GM21576 (cell line): ENCODE results near the gene CACNA1G.
A peak's percentile ranks its signal among the peaks of the same experiment; 100 is the strongest.

Source experiments
- ATAC-seq: cut with Tn5 transposase; IDR thresholded peaks from one replicate; pipeline ENCODE4 v1.9.1; 2021; ENCODE audit warnings: mild to moderate bottlenecking, moderate library complexity; ENCODE audit not compliant: unreplicated experiment

CACNA1G gene

DNA sequence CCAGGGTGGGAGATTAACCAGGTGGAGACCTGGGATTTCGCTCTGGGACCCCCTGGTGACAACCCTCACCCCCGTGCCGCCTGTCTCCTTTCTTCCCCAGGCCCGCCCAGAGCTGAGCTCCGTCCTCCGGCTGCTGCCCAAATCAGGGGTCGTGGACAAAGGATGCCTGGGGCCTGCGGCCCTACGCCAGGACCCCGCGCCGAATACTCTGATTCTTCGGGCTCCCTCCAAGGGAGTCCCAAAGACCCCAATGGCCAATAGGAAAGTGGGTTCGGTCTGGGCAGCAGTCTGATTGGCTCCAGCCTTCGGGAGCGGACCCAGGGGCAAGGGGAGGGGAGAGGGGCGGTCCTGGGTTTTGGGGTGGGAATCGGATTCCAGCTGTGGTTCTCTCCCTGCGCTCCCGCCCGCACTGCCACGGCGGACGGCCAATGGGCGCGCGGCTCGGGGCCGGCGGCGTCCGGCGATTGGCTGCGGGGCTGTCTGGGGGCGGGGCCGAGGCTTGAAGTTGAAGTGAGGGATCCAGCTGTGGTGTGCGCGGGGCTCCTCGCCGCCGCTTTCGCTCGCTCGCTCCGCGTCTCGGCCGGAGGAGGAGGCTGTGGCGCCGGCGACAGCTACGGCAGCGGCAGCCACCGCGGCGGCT lies at the start of gene CACNA1G:
TSS of gene CACNA1G (plus strand) at position 531 of the 640 bp plus-strand sequence. CDS start 745 bp downstream, outside the sequence.
- ATAC-seq = peak; percentile 85

DNA sequence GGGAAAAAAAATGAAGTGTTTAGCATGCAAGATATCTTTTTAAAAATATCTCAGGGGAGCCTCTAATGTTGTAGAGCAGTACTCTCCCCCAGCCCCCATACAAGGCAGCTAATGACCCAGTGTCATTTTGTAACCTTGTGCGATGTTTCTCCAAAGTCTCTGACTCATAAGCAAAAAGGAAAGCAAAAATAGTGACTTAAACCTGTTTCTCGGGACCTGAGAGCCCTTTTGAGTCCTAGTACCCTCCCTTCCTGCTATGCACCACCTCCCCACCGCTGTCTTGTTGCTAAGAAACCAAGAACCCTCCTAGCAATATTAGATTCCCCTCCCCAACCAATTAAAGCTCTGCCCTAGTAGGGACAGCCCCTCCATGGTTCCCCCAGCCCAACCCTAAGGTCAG lies 49.5 kb upstream of the CACNA1G start:
- peak; percentile 78 for ATAC-seq

DNA sequence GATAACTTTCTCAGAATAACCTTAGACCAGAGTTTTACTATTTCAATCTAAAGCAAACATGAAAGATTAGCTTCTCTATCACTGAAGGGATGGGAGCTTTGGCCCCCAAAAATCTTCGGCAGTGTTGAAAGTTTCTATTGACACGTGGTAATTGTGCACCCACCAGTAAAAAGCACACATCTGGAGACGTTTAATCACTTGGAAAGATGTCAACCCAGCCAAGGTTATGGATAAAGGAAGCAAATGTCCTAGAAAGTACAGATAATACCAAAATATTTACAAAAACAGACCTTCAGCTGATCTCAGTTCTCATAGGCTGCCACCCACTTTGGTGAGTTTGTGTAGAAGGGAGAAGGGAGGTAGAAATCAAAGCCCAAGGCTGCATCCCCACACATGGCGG lies 47.0 kb upstream of the CACNA1G start:
- no peak for ATAC-seq

DNA sequence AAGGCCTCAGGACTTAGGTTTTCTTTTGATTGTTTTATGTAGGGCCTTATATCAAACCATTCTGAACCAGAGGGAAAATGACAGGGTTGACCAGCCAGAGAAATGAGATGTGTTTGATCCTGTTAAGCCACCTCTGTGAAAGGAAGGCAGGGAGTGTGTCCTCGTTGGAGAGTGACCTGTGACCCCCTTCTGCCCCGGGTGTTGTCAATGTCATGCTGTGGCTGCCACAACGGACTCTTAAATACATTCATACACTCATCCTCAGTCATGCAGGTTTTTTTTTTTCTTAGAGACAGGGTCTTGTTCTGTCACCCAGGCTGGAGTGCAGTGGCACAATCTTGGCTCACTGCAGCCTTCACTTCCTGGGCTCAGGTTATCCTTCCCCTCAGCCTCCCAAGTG lies 46.1 kb upstream of the CACNA1G start:
- no peak for ATAC-seq

DNA sequence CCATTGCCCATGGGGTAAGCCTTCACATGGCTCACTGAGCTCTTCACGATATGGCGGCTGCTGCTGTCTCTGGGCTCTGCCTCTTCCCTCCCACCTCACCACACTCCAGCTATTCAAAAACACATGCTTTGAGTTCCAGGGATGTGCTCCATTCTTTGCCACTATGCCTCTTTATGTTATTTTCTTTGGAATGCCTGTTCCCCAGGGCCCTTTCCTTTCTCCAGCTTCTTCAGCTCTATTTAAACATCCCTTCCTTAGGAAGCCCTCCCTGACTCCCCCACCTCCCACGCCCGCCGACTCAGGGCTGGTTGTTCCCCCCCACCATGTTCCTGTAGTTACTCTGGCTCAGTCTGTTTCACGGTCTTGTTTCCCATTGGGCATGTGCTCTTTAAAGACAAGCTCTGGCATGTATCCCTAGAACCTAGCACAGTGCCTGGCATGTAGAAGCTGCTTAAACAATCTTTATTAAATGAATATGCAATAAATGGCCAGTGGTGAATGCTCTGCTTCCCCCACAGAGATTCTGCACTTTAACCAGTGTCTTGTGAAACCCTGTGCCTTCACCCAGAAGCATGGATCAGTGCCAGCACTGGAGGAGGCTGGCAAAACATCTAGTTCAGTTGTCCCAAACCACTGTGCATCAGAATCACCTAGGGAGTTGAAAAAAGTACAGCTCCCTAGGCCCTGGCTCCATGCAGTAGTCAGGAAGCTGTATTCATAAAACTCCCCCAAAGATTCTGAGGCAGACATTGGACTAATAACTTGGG lies 45.4 kb upstream of the CACNA1G start:
- ATAC-seq = no peak

DNA sequence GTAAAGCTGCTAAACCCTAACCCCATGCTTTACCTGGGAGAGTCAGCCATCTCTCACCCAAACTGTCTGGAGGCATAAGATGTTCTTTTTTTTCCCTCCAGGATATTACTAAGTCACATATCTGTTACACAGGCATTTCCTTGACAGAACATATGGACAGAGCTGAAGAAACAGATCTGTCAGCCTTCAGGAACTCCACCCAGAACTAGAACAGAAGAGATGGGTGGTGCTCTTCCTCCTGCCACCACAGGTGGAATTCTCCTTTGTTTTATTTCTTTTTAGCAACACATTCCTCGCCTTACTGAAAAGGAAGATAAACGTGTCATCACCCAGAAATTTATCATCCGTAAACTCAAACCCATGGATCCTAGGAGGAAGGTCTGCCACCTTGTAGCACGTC lies 43.5 kb upstream of the CACNA1G start:
- no peak for ATAC-seq

DNA sequence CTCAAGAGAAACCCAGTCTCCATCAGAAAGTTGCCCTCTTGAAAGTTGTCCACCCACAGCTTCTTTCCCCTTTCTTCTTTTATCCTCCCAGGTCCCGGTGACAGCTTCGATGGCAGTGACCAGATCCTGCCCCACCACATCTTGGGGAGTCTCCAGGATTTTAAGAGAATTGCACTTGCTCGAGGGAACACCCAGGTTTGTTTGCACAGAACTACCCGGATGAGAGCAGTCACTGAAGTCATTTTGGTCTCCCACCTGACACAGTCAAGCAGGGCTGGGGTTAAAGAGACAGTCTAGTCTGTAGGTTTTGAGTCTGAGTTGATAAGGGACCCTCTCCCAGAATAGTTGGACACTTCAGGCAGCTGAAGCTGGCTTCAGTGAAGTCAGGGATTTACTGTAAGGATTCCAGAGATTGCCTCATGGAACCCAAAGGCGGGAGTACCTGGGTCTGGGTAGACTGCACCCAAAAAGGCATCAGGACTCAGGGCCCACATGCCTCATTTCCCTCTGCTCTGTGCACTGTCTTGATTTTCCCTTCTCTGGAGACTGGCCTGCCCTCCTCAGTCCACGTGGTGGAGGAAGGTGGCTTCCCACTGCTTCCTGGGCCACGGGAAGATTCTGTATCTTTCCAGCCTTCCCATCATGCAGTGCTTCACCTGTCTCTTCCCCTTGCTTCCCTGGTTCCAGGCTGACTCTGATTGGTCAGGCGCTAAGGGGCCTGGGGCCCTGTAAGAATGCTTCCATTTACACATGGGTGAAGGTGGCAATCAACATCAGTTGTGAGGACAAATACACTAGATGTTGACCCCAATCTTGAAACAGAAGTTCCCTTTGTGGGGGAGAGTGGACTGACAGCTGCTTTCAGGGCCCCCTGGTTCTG lies 42.8 kb upstream of the CACNA1G start:
- ATAC-seq = no peak

DNA sequence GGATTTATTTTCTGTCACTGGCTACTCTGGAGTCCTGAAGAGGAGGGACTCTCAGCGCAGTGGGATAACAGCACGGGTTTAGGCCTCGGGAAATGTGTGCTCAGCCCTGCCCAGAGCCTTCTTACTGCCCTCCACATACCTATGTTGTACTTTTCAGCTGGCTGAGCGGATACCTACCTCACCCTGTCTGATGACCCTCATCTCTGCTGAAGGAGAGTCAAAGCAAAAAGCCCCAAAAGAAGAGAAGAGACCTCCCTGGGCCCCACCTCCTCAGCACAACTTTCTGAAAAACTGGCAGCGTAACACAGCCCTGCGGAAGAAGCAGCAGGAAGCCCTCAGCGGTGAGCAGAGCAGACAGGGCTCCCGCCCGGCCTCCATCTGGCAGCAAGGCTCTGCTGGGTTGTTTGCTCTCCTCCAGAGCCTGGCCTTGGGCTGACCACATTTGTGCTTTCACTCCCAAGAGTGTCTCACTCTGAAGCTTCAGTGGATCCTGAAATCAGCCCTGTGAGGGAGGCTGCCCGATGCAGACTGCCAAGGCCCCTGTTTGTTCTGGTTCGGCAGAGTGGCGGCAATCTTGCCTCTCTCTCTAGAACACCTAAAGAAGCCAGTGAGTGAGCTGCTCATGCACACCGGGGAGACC lies 42.0 kb upstream of the CACNA1G start:
- no peak for ATAC-seq

DNA sequence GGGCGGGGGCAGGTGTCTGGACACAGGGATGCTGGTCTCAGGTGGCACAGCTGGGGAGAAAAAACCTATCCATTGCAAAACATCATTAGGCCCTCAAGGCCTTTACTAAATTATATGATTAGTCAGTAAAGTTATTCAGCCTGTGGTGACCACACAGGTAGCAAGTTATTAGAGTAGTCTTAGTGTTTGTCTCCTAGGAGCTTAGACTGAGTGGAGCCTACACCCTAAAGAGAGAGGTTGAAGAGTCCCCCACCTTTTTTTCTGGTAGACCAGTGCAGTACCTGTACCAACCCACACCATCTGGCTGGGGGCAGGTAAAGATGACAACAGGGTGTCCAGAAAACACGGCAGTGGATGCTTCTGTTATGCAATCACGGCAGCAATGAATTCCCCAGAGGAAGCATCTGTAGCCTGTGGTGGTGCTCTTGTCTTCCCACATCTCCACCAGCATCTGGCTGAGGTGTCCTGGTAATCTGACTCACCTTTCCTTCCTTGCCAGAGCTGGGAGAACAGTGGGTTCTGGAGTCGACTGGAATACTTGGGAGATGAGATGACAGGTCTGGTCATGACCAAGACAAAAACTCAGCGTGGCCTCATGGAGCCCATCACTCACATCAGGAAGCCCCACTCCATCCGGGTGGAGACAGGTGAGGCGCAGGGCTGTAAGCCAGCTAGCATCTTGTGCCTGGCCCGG lies 41.2 kb upstream of the CACNA1G start:
- ATAC-seq = no peak

DNA sequence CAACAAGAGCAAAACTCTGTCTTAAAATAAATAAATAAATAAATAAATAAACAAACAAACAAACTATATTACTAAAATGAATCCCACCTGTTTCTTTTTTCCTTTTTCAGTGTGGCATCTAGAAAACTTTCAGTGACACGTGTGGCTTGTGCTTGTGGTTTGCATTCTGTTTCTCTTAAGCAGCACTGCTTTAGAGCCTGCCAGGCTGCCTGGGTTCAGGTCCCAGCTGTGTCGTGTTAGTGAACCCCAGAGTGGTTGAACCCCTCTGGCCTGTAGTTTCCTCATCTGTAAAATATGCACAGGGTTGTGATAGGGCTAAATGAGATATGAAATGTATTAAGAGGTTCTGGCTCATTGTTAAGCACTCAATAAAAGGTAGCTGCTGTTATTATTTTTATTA lies 40.0 kb upstream of the CACNA1G start:
- no peak for ATAC-seq

DNA sequence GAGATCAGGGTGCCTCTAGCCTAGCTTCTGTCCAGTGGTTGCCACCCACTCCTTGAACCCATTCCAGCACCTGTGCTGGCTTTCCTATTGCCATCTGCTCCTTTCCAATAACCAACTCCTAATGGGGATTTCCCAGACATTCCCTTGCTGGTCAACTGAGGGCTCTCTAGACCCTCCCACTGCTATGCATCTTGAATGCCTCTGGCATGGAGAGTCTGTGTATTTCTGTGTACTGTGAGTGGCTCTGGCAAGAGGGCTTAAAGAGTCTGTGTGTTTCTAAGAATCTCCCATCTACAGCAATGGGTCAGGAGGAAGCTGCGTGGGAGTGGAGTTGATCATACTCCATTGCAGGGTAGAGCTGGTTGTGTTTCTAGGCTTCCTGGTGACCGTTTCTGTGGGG lies 39.0 kb upstream of the CACNA1G start:
- no peak for ATAC-seq

DNA sequence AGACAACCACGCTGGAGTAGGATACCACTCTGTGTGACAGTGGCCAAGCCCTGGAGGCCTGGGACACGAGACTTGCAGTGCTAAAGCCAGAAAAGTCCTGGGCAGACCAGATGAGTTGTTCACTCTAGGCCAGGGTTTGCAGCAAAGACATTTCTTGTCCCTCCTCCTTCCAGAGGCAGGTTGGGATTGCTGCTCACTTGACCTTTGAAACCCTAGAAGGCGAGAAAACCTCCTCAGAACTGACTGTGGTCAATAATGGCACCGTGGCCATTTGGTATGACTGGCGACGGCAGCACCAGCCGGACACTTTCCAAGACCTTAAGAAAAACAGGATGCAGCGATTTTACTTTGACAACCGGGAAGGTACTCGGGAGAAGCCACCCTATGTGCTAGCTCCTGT lies 37.7 kb upstream of the CACNA1G start:
- ATAC-seq = no peak

DNA sequence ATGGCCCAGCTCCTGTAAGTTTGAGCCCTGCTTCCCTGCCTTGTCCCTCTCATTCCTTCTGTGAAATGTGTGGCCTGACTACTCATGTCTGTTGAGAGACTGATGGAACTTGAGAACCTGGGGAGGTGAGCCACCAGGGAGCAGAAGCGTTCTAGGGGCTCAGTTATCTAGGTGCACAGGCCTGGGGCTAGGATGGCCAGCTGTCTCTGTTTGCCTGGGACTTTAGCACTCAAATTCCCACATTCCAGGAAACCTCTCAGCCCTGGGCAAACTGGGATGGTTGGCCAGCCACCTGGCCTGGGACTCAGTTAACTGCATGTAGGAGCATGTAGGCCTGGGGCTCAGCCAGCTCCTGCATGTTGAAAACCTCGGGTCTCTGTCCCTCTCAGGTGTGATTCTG lies 37.3 kb upstream of the CACNA1G start:
- no peak for ATAC-seq

DNA sequence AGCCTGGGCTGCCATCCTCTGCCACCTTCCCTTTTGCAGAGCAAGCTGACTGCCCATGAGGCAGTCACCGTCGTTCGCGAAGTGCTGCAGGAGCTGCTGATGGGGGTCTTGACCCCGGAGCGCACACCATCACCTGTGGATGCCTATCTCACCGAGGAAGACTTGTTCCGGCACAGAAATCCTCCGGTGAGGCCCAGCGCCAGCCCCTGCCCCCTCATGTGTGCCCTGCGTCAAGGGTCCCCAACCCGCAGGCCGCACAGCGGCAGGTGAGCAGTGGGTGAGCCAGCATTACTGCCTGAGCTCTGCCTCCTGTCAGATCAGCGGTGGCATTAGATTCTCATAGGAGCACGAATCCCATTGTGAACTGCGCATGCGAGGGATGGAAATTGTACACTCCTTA lies 35.7 kb upstream of the CACNA1G start:
- no peak for ATAC-seq

DNA sequence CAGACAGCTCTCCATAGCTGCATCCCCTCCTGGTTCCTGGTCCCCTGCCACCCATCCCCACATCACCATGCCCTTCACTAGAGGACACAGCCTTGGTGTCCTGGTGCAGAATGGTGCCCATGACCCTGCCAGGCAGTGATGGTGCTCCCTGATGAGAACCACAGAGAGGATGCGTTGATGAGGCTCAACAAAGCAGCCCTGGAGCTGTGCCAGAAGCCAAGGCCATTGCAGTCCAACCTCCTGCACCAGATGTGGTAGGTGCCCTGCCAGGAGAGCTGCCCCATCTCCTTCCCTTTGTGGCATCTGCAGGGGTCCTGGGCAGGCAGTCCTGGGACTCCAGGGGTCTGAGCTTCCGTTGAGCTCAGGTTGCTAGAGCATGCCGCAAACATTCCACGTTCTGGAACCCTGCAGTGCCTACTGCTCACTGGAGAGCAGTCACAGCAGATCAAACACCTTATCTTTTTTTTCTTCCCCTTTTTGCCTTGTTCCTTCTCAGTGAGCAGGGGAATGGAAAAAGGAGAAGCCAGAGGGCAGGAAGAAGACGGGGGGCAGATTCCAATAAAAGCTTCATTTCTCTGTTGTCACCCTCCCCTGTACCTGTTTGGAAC lies 33.3 kb upstream of the CACNA1G start:
- no peak for ATAC-seq

DNA sequence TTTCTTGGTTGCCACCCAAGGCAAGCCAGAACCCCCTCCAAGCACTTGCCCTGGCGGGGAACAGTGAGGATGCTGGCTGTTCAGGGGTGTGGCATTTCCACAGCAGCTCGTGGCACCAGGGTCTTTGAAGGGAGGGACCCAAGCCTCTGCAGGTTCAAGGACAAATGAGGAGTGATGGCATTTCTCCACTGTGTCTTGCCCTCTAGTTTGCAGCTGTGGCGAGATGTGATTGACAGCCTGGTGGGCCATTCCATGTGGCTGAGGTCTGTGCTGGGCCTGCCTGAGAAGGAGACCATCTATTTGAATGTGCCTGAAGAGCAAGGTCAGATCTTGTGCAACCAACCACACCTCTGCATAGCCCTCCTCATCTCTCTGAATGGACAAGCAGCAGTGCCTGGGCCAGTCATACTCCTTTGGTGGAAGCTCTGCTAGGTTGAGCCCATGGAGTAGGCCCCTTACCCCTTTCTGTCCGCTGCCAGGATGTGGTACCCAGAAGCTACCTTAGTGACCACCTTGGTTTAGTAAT lies 32.5 kb upstream of the CACNA1G start:
- ATAC-seq = no peak

DNA sequence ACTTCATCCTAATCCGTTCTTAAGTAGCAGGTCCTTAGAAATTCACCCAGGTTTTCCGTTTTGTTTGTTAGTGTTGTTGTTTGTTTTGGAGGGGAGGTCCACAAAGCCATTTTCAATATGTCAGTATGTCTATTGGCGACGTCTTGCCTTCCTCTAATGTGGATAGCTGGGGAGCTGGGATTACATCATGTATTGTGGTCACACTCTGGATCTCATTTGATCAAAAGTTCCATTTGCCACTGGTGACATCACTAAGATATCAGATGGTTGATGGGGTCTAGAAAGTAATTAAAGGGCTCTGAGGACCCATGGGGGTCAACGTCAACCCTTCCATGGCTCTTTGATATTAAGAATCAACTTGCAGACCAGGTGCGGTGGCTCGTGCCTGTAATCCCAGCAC lies 30.7 kb upstream of the CACNA1G start:
- no peak for ATAC-seq

DNA sequence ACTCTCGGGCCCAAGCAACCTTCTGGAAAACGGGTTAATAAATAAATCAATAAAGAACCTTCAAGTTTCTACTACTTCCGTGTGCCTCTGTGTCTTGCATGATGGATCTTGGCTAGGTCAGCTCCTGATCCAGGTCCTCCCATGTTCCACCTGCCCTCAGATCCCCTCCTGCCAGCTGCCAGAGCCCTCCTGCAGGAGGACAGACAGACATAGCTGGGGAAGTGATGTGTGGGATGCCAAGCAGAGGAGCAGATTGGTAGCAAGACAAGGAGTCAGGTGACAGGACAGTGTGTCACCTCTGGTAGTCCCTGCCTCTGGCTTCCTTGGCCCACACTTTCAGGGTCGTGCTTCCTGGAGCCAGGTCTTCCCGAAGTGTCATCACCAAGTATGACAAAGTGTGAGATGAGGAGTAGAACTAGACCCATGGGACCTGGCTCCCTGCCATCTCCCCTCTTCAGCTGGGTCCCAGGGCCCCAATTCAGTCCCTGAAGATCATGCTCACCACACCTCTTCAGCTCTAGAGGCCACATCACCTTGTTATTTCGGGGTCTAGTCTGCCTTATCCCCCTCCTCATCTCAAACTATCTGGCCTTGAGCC lies 29.0 kb upstream of the CACNA1G start:
- no peak for ATAC-seq

DNA sequence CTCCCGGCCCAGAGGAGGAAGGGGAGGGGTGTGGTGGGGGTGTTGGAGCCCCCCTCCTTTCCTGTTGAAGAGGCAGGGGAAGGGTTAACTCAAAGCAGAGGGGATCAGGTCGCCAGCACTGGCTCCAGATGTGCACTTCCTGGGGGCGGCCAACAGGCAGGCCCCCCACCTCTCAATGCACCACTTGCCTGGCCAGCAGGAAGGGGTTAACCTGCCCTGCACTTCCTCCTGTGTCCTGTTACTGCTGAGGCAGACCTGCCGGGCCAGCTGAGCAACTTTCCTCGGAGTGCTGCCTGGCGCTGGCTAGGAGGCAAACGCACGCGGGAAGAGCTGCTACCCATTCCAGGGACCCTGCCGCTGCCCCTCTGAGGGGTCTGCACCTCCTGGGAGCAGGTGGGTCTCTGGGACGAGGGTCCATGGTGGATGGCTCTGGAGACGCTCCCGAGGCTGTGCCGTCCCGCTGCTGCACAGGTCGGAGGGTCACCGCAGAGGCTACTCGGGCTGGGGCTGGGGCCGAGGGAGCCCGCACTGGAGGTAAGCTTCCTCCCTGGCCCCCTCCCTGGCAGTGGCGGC lies 28.0 kb upstream of the CACNA1G start, which contains the start of gene EPN3:
TSS of gene EPN3 (plus strand) at position 284 of the 573 bp plus-strand sequence. CDS start 3,822 bp downstream, outside the sequence.
- no peak for ATAC-seq
